NCI-H1092 treated with DMSO at 0.1 percent for 48 hours (cell line): ENCODE results near the gene KRT15.
"Not testable (repeated sequence)": the region's sequence is repeated elsewhere in the genome, so short reads cannot be mapped to it uniquely, and the experiment has no call there.

Experiments
- DNase-seq: peaks from one replicate; lab custom pipeline; 2025; lab: John Stamatoyannopoulos, UW

KRT15 gene

GRCh38 chr17:41544491-41544892 is 25.8 kb upstream of the KRT15 start:
- no peak for DNase-seq

DNA sequence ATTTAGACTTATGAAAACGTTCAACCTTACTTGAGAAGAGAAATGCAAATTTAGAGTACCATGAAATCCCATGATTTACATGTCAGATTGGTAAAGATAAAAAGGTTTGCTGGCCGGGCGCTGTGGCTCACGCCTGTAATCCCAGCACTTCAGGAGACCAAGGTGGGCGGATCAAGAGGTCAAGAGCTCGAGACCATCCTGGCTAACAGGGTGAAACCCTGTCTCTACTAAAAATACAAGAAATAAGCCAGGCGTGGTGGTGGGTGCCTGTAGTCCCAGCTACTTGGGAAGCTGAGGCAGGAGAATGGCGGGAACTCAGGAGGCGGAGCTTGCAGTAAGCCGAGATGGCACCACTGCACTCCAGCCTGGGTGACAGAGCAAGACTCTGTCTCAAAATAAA is 24.1 kb upstream of the KRT15 start:
- DNase-seq = not testable (repeated sequence)

DNA sequence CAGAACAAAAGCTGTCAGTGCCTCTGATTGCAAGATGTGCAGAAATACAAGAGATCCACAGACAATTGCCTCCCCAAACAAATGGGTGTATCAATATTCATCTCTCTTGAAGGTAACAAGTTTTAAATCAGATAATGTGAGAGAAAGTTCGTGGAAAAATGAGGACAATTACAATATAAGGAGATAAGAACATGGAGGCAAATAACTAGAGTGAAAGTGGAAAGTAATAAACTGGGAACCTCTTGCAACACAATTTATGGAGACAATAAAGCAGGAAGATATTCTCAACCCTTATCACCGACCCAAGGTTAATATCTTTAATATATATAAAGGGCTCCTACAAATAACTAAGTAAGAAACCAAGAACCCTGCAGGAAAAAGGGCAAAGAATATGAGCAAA is 23.7 kb upstream of the KRT15 start:
- DNase-seq = no peak

- DNase-seq = no peak
Measured at GRCh38 chr17:41540921-41541625, 22.4 kb upstream of the KRT15 start.

- peak; percentile 6 for DNase-seq
Measured at GRCh38 chr17:41539979-41540701, 21.4 kb upstream of the KRT15 start.

GRCh38 chr17:41539071-41539492 is 20.4 kb upstream of the KRT15 start:
- no peak for DNase-seq

- no peak for DNase-seq
Measured at GRCh38 chr17:41538565-41538991, 19.9 kb upstream of the KRT15 start.

- no peak for DNase-seq
Measured at GRCh38 chr17:41537990-41538389, 19.3 kb upstream of the KRT15 start.

- DNase-seq = no peak
Measured at GRCh38 chr17:41537614-41537954, 18.9 kb upstream of the KRT15 start.

DNA sequence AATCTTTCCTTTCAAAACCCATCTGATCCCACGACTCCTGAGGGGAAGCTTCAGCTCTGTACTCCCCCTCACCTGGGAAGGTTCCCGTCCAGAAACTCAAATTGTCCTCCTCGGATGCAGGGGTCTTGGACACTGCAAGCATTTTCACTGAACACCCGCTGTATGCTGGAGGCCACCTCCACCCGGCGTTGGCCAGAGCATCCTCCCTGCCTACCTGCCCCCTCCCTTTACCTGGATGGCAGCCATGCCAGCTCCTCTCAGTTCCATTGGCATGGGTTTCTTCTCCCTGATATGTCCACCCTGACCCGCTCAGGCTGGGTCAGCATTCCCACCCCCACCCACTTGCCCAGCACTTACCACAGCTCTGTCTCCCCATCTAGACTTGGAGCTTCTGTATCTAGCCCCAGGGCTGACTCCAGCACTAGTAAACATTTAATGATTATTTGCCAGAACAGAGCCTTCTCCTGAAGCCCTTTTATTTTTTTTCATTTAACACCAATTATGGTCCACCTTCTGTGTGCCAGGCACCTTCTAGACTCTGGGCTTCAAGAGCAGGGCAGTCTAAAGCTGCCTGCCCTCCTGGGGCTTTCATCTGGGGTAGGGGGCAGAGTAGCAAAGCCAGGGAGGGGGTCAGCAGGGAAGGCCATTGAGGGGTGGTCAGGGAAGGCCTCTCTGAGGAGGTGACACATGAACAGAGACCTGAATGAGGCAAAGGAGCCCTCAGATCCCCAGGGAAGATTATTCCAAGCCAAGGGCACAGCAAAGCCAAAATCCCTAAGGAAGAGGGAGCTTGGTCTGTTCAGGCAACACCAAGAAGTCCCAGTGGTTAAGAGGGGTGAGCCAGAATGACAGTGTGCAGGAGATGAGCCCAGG is 18.3 kb upstream of the KRT15 start:
- no peak for DNase-seq

DNA sequence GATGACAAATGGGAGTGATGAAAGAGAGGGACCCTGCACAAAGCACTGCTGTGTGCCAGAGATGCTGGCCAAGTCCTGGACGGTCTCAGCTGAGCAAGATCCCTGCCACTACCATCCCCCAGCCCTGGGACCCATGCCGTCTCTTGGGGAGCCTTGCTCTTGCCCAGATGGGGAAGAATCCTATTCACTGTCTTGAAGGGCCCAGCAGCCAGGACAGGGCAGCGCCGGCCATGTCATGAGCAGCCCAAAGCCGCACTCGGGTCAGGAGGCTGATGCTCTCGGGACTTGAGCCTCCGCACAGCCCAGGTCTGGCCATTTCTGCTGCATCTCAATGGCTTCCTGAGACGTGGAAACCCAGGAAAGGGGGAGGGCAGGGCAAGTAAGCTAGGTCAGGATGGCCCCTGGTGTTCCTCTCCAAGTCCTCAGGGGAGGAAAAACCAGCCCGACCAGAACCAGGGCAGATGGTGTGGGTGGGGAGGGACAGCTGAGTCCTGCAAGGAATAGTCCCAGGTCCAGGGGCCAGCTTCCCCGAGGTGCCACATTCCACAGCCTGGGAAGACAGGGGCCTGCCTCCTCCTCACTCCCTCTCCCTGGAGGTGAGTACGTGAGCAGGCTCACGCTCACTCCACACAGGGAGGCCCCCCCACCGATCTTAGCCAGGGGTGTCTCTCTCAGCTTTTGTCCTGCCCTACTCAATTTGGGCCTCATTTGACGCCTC is 17.2 kb upstream of the KRT15 start:
- DNase-seq = no peak

- DNase-seq = no peak
Measured at GRCh38 chr17:41534899-41535546, 16.3 kb upstream of the KRT15 start.

- no peak for DNase-seq
Measured at GRCh38 chr17:41533613-41534012, 14.9 kb upstream of the KRT15 start.

DNA sequence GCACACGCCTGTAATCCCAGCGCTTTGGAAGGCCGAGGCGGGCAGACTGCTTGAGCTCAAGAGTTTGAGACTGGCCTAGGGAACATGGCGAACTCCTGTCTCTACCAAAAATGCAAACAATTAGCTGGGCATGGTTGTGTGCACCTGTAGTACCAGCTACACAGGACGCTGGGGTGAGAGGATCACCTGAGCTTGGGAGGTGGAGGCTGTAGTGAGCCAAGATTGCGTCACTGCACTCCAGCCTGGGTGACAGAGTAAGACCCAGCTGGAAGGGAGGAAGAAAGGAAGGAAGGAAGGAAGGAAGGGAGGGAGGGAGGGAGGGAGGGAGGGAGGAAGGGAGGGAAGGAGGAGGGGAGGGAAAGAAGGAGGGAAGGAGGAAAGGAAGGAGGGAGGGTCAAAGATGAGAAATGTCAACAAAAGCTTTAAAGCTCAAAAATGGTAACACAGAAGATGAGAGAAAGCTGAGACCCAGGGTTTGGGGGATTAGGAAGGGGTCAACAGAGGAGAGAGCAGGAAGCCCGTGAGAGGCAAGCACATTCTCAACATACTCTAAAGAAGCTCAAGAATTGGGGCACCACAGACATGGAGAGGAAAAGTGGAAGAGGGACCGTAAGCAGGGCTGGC is 14.4 kb upstream of the KRT15 start:
- DNase-seq = no peak

GRCh38 chr17:41531993-41532392 is 13.3 kb upstream of the KRT15 start:
- DNase-seq = no peak

DNA sequence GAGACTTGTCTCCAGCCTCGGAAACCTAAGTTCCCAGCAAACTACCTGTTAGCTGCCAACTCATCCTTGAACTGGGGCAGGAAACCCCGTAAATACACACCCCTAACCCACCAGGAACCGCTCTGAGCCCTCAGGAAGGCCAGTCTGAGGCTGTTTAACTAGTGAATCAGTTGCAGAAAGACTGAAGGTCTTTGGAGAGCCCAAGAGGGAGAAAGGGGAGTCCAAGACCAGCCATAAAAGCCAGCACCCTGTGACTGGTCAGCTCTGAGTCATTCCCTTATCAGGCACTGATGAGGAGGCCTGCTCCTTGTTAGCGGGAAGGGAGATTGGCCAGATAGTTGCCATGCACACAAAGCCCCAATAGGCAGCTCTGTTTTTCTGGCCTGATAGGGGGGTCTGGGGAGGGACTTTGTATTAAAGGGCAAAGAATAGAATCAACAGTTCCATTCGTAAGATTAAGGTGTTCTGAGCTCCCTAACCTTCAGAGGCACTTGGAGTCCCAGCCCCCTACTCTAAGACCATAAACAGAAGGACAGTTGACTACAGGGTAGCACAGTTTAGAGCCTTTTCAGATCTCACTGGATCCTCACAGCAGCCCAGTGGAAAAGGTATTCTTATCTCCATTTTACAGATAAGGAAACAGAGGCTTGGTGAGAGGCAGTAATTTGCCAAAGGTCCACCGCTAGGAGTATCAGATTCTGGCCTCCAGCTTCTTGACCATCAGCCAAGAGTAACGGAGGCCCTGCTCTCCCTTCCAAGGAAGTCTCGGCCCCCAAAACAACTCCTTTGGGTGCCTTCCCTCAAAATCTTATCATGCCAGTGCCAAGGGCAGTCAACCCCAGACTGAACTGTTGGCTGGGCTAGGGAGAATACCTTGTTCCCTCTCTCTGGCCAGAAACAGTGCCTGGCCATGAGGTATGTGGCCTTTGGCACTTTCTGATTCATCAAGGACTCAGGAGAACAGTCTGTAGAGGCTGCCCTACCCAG is 11.7 kb upstream of the KRT15 start:
- no peak for DNase-seq

GRCh38 chr17:41529491-41529915 is 10.8 kb upstream of the KRT15 start:
- no peak for DNase-seq

DNA sequence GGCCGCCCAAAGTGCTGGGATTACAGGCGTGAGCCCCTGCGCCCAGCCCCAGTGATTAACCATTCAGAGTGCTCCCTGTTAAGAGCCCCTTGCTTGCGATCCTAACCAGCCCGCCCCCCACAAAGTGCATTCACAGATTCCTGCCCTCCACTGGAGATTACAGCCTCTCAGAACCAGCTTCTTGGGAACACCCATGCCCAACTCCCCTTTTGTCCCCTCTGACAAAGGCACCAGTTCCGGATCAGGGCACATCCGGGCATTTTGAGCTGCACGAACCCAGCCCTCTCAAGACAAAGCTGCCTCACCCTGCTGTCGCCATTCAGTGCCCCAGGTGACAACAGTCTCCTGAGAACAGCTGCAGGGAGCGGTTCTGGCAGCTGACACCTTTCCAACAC is 10.3 kb upstream of the KRT15 start:
- DNase-seq = no peak

- no peak for DNase-seq
Measured at GRCh38 chr17:41527063-41528023, 8.7 kb upstream of the KRT15 start.
